ENCODE data around the gene CAMP.

CAMP gene

DNA sequence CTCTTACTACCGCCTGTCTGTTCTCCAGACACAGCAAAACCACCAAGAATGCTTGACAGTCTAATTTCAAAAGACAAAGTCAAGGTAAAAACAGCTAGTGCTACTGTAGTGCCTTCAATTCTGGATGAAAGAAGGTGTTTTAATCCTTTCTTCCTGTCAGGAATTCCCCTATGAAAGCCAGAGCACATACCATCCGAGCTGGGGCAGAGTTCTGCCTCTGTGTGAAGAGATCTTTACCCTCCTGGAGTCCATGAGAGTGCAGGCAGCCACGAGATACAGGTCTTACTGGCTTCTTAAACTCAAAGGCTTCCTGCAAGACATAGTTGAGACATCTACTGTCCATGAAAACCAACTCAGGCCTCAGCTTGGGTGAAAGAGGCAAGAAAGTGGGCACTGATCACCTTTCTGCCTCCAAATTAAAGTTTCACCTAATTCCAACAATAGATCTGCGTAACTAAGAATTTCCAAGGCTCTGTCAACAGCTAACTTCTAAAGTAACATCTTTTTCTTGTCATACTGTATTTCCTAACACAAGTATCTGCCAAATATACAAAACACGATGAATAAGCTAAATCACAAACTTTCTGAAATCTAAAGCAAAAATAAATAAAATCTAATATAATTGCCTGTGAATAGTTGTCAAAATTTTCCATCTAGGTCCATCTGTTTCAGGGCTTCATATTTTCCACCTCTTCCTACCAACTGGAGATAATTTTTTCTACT lies 42.6 kb upstream of the CAMP start:
- H3K27ac ChIP-seq (ENCODE audit: low read length) = no peak overlapping the region
- H3K79me2 ChIP-seq (ENCODE audit: low read length) = peaks cover 90% of the 10 kb centered on the region
- no peaks in the 10 kb centered on the region for H3K27me3 ChIP-seq (ENCODE audit: low read depth, low read length)
- no peak overlapping the region for H3K9ac ChIP-seq (ENCODE audit: low read length)
- H4K20me1 ChIP-seq (ENCODE audit: insufficient read depth, low read length) = peaks cover 18% of the 10 kb centered on the region; the same call in 1 of the 2 replicates
- H3K4me2 ChIP-seq (ENCODE audit: low read length) = no peak overlapping the region
- no peak overlapping the region for H2AFZ ChIP-seq (ENCODE audit: low read depth, low read length)
- H3K4me1 ChIP-seq (ENCODE audit: low read length) = no peaks in the 10 kb centered on the region
- no peak overlapping the region for H3K4me3 ChIP-seq (ENCODE audit: low read length)
- H3K9me3 ChIP-seq (ENCODE audit: insufficient read depth, low read length) = no peaks in the 10 kb centered on the region
- no peak for TF ChIP-seq EZH2phosphoT487 (IDR thresholded peaks at IDR 0.05; ENCODE audit: low read depth)
- TF ChIP-seq CTCF (IDR thresholded peaks at IDR 0.05; ENCODE audit: low read depth, low read length) = no peak
- H3K36me3 ChIP-seq (replicated peaks; ENCODE audit: low read depth, low read length) = peaks cover 87% of the 10 kb centered on the region

DNA sequence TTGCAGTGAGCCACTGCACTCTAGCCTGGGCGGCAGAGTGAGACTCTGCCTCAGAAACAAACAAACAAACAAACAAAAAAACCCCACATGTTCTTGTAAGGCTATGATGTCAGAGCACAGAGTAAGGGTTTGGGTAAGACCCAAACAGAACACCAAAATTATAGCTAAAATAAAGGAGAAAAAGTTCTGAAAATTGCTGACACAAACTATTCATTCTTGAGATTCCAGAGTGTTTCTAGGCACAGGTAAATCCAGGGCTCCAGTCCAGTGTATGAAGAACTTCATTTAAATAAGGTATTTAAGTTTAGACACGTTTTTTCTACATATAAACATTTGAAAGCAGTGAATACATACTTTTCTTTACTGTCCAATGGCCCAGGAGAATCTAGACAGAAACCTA lies 39.0 kb upstream of the CAMP start:
- Histone ChIP-seq H3K9ac (ENCODE audit: low read length) (no peak overlapping the region), H3K4me3 (ENCODE audit: low read length) (no peak overlapping the region), H3K9me3 (ENCODE audit: insufficient read depth, low read length) (no peaks in the 10 kb centered on the region), H3K27ac (ENCODE audit: low read length) (no peak overlapping the region), H3K36me3 (replicated peaks; ENCODE audit: low read depth, low read length) (peaks cover 70% of the 10 kb centered on the region), H3K4me1 (ENCODE audit: low read length) (peaks cover 10% of the 10 kb centered on the region), H3K27me3 (ENCODE audit: low read depth, low read length) (no peaks in the 10 kb centered on the region), H2AFZ (ENCODE audit: low read depth, low read length) (no peak overlapping the region), H3K79me2 (ENCODE audit: low read length) (peaks cover 88% of the 10 kb centered on the region), H3K4me2 (ENCODE audit: low read length) (no peak overlapping the region), H4K20me1 (ENCODE audit: insufficient read depth, low read length) (peaks cover 10% of the 10 kb centered on the region; the same call in 1 of the 2 replicates)
- TF ChIP-seq EZH2phosphoT487 (IDR thresholded peaks at IDR 0.05; ENCODE audit: low read depth) = no peak

GRCh38 chr3:48185129-48185528 lies 38.2 kb upstream of the CAMP start:
- Histone ChIP-seq H3K27ac (ENCODE audit: low read length) (no peak overlapping the region), H3K36me3 (replicated peaks; ENCODE audit: low read depth, low read length) (peaks cover 62% of the 10 kb centered on the region), H2AFZ (ENCODE audit: low read depth, low read length) (no peak overlapping the region), H3K4me3 (ENCODE audit: low read length) (no peak overlapping the region), H4K20me1 (ENCODE audit: insufficient read depth, low read length) (peaks cover 10% of the 10 kb centered on the region; the same call in 1 of the 2 replicates), H3K79me2 (ENCODE audit: low read length) (peaks cover 79% of the 10 kb centered on the region), H3K4me2 (ENCODE audit: low read length) (no peak overlapping the region), H3K9me3 (ENCODE audit: insufficient read depth, low read length) (no peaks in the 10 kb centered on the region), H3K27me3 (ENCODE audit: low read depth, low read length) (no peaks in the 10 kb centered on the region), H3K4me1 (ENCODE audit: low read length) (peaks cover 10% of the 10 kb centered on the region), H3K9ac (ENCODE audit: low read length) (no peak overlapping the region)
- no peak for TF ChIP-seq EZH2phosphoT487 (IDR thresholded peaks at IDR 0.05; ENCODE audit: low read depth)
- TF ChIP-seq CTCF (IDR thresholded peaks at IDR 0.05; ENCODE audit: low read depth, low read length) = no peak

DNA sequence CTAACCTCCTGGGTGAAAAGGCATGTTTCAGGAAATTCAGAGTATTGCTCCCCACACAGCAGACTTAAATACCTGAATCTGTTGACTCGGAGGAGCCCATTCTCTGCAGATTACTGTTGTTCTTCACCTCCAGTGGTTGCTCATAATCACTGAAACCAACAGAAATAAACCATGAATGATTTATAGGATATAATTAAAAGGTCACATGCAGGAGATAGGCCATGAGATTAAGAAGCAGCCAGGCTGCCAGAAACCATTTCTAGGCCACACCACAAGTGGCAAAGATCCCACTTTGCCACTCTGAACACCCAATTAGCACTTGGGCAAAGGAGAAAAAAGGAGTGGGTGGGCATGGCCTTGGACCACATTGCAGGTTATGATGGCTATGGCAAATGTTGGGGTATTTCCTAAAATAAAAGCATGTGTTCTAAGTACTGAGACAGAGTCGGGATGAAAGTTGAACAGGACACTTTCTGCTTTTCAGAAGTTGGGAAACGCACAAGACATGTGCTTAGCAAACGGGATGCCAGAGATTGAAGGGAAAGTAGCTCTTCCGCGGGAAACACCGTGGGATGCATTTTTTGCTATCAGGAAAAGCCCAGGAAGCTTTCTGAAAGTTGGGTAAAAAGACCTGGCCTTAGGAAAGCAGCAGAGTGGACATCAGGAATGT lies 36.5 kb upstream of the CAMP start:
- H3K27ac ChIP-seq (ENCODE audit: low read length) = peak overlapping the region; percentile 57
- peak overlapping the region; percentile 9 for H2AFZ ChIP-seq (ENCODE audit: low read depth, low read length)
- TF ChIP-seq CTCF (IDR thresholded peaks at IDR 0.05; ENCODE audit: low read depth, low read length) = no peak
- no peak for TF ChIP-seq EZH2phosphoT487 (IDR thresholded peaks at IDR 0.05; ENCODE audit: low read depth)
- no peaks in the 10 kb centered on the region for H3K9me3 ChIP-seq (ENCODE audit: insufficient read depth, low read length)
- H3K27me3 ChIP-seq (ENCODE audit: low read depth, low read length) = no peaks in the 10 kb centered on the region
- H4K20me1 ChIP-seq (ENCODE audit: insufficient read depth, low read length) = 0 out of 2 replicates have a peak, but pooled peaks cover 4% of the 10 kb centered on the region
- peaks cover 47% of the 10 kb centered on the region for H3K36me3 ChIP-seq (replicated peaks; ENCODE audit: low read depth, low read length)
- H3K4me1 ChIP-seq (ENCODE audit: low read length) = peaks cover 10% of the 10 kb centered on the region
- peak overlapping the region; percentile 84 for H3K4me2 ChIP-seq (ENCODE audit: low read length)
- peak overlapping the region; percentile 83 for H3K4me3 ChIP-seq (ENCODE audit: low read length)
- peaks cover 65% of the 10 kb centered on the region for H3K79me2 ChIP-seq (ENCODE audit: low read length)
- peak overlapping the region; percentile 92 for H3K9ac ChIP-seq (ENCODE audit: low read length)
